ENCODE measurements around the gene DOCK2.

The DOCK2 gene

GRCh38 chr5:169911448-169912212, 274.6 kb downstream of the DOCK2 start:
- no peak for DNase-seq

DNA sequence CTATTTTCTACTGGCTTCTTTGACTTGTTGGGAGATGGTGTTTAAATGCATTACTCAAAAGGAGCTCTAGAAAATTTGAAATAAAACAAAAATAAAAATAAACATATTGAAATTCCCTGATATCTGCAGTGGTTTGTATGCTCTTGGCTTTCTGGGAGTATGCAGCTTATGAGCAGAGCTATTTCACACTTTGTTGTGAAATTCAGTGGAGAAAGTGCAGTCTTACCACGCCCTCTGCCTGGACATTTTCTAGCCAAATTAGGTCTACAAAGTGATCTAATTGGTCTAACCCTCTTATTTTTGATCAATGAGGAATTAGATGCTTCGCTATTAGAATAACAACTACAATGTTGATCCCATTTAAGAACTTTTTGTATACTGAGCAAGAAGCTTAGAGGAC, 276.4 kb downstream of the DOCK2 start:
- no peak for DNase-seq

DNA sequence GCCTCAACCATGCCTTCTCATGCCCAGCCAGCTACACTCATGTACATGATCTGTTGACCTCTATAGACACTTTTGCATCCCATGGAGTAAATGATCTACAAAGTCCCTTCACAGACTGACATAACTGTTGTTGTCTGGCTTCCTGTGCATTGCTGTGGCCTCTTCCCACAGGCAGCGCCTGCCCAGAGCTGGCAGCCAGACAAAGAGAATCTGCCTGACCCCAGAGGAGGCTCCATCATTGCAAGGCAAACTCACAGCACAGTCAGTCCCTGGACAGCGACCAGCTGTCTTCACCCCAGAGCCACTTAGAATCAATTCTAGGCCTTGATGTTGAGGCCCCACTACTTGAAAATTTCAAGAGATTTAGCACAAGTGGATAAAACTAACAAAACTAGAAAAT, 277.7 kb downstream of the DOCK2 start:
- DNase-seq = no peak

GRCh38 chr5:169917500-169917899, 280.4 kb downstream of the DOCK2 start:
- DNase-seq = no peak

DNA sequence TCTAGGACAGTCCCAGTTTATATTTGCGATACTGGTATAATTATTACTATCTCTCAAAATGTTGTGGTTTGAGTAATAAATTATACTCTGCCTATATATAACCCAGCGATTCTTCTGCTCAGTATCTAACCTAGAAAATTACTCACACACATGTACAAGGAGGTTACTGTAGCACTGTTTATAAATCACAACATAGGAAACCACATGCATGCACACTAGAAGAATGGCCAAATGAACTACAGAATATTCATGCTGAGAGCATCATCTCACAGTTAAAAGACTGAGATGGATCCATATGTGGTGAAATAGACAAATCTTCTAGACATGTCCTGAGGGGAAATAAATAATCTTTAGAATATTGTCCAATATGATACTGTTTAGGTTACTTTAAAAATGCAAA, 281.2 kb downstream of the DOCK2 start:
- DNase-seq = no peak

DNA sequence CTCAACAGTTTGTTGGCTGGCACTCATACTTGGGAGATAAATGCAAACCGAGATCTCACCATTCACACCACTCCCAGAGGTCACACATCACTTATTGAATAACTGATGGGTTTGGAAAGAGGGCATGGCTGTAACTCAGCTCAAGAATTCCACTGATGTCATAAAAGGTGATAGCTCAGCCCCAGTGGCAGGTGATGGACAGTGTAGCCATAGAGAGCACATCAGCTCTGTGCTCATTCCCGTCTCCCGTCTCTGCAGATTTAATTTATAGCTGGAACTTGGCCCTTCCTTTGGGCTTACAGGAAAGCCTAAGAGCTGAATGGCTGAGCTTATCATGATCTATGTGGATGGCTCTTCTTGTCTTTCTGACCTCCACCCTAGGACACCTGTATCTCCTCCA, 283.4 kb downstream of the DOCK2 start:
- no peak for DNase-seq

GRCh38 chr5:169921384-169921783, 284.3 kb downstream of the DOCK2 start:
- DNase-seq = no peak

GRCh38 chr5:169921949-169922348, 284.9 kb downstream of the DOCK2 start:
- no peak for DNase-seq

DNA sequence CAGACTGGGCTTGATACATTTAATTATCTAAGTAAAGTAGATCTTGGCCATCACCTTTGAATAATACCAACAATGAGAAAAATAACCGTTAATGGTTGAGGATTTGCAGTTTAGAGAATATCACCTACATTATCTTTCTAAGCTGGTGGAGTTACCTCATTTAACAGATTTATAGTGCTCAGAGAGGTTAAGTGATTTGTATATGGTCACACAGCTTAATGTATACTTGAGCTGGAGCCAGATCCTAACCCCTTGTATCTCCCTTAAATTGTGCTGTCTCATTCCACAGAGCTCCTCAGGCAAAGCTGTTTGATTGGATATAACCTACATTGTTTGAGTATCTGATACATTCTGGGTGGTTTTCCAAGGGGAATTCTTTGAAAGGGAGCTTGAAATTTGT, 285.4 kb downstream of the DOCK2 start:
- DNase-seq = no peak

DNA sequence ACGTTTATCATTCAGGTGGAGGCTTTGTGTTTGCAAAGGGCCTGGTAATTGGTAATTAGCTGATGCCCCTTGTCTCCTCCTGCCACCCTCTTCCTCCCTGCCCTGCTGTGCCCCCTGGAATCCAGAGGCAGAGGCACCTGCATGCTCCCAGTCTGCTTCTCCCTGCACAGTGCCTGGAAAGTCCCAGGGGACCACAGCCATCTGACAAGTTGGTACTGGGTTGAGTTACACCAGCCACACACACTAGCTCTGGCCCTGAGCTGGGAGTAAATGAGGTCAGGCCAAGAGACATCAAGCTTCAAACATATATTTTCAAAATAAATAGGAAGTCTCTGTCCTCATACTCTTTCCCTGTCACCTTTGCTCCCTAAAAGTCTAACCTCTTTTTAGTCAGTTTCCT, 286.9 kb downstream of the DOCK2 start:
- DNase-seq = no peak

DNA sequence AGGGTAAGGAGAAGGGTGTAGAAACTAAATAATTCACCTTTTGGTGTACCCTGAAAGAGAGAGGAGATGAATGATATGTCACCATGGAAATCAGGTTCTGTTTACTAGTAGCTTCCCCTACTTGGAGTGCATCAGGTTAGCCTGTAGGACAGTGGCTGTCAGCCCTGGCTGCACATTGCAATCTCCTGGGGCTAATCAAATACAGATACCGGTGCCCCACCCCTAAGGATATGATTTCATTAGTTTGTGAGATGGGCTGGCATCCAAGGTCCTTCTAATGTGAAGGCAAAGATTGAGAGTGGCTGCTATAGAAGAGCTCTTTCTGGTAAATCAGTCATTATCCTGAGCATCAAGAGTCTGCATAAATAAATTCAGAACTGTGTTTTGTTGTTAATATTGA, 296.1 kb downstream of the DOCK2 start:
- DNase-seq = no peak

DNA sequence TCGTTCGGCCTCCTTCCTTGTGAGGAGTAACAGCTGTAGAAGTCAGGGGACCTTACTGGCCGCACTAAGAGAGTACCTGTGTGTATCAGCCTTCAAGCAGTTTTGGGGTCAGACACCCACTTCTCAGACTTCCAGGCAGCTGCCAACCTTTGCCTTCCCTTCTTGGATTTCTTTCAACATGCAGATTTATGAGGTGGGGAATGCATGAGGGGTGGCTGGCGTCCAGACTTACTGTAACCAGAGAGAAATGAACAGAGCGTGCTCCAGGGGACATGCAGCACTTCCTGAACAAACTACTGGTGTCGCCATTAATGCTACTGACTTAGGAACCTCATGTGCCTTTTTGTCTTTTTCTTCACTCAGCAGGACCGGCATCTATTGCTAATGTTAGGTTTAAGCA, 296.5 kb downstream of the DOCK2 start:
- DNase-seq = no peak

DNA sequence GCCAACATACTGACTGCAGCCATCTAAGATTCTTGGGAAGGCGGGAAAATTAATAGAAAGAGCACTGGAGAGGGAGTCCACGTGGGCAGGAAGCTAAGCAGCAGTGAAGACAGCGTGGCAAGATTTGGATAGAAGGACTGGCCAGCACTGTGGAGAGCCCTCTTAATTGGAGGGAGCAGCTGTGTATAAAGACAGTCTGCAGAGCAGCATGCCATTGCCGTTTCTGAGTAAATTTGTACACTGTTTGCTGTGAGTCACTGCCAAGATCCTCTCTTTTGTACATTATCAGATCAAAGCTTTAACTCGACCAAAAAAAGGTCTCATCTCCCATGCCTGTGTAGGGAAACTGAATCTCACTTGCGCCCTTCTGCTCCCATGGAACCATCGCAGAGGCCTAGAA, 297.9 kb downstream of the DOCK2 start:
- no peak for DNase-seq

DNA sequence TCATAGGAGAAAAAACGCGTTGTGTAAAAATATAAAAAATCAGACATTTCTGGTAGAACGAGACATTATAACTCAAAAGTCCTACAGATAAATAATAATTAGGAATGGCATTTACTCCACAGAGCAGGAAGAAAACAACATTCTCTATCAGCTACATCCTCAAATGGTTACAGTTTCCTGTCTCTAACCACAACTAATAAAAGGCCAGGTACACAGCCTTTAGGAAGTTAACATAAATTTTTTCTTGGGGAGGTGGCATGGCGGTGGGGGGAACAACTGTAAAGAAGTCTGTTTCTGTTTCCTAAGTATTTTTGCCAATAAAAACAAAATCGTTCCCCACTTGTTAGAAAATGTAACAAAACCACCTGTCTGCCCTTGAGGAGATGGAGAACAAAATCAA, 298.7 kb downstream of the DOCK2 start:
- no peak for DNase-seq

DNA sequence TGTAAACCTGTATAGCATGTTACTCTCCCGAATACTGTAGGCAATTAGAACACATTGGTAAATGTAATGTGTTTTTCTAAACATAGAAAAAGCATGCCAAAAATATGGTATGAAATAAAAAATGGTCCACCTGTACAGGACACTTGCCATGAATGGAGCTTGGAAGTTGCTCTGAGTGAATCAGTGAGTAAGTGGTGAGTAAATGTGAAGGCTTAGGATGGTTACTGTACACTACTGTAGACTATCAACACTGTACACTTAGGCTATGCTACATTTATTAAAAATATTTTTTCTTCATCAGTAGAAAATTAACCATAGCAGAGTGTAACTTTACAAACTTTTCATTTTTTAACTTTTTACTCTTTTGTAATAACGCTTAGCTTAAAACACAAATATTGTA, 301.4 kb downstream of the DOCK2 start:
- DNase-seq = no peak

DNA sequence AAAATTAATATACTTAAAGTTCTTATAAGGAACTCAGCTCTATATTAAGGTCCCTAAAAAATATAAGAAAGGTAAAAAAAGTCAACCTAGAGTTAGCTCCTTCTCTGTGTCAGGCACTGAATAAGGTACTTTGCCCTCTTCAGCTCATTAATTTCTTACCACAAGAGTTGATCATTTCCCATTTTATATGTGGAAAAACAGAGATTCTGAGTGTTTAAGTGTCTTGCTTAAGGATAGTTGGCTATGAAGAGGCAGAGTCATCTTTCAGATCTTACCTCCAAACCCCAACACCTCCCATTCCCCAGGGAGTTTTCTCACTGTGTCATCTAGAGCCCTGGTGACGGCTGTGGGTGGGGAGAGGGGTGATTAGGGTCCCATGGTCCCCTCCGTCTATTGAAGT, 302.7 kb downstream of the DOCK2 start:
- DNase-seq = no peak

DNA sequence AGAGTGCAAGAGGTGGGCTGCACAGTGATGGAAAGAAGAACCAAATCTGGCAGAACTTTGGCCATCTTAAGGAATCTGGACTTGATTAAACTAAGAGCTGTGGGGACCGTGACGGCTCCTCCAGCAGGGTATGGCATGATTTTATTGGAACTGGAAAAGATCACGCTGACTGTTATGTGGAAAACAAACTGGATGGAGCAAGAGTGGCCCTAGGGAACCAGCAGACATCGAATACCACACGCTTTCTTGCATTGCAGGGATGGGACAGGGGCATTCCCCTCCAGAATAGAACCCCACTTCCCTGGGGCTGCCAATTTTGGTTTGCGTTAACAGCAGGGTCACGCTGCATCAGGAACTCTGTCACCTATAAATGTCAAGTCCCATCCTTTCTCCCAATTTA, 304.5 kb downstream of the DOCK2 start:
- no peak for DNase-seq

GRCh38 chr5:169942181-169942580, 305.1 kb downstream of the DOCK2 start:
- no peak for DNase-seq

DNA sequence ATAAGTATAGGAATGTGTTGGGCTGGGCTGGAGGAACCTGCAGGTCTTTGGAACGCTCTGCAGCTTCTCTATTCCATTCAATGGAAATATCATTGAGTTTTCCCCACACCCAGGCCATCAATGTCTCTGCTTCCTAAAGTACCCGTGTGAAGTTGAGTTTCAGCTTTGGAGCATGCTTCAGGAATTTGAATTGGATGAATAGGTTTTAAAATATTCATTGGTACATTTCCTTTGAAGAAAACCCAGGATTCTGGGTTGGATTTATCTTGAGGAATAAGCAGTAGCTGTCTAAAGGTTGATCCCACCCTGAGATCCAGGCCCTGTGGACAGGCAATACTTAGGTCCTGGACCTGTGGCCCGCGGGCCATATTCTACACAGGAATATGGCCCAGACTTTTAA, 306.0 kb downstream of the DOCK2 start:
- DNase-seq = no peak

GRCh38 chr5:169944115-169944514, 307.0 kb downstream of the DOCK2 start:
- DNase-seq = no peak

- DNase-seq = no peak
These were observed 308.0 kb downstream of the DOCK2 start for GRCh38 chr5:169944922-169945680.

- no peak for DNase-seq
These were observed 308.8 kb downstream of the DOCK2 start for GRCh38 chr5:169945831-169946261.

DNA sequence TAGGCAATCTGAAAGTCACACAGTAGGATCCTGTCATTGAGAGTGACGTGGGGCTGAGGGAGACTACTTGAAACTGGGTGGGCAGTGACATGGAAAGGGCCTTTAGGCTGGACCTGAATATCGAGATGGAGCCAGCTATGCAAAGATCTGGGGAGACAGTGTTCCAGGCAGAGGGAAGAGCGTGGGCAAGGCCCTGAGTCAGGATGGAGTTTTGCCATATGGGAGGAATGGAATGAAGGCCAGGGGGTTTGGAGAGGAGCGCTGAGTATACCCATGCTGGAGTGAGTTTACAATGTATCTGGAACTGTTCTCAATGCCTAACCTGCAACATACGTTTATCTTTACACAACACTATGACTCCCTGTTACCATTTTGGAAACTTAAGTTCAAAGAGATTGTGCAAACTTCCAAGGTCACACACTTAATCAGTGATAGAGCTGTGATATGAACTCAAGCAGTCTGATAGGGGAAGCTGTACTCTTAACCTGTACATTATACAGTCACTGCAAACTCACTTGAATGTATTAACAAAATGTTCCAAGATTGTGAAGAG, 309.7 kb downstream of the DOCK2 start:
- no peak for DNase-seq

DNA sequence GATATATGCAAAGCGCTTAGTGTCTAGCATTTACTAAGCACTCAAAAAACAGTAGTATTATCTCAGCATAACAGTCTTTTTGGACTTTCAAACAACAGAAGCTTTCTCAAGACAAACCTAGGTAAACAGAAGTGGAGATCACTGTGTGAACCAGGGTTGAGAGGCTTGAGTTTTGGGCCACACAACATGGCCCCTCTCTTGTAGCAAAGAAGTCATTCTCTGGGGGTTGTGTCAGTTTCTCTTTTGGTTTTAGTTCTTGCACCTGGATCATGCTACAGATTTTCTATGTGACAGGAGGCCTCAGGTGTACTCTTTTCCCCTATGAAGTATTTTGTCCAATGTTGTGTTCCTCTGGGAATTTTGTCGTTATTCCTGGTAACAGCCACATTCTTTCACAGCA, 313.3 kb downstream of the DOCK2 start:
- no peak for DNase-seq
